CD4-positive, alpha-beta T cell treated with Interleukin-6 at 100 ng/mL for 8 hours (primary cell): Measurements from ENCODE around the gene LMCD1.

Experiments used
- DNase-seq: peaks from one replicate; pipeline ENCODE4 v3.0.0-alpha.2; 2020; ENCODE audit warnings: mixed read lengths, low spot score

The LMCD1 gene

DNA sequence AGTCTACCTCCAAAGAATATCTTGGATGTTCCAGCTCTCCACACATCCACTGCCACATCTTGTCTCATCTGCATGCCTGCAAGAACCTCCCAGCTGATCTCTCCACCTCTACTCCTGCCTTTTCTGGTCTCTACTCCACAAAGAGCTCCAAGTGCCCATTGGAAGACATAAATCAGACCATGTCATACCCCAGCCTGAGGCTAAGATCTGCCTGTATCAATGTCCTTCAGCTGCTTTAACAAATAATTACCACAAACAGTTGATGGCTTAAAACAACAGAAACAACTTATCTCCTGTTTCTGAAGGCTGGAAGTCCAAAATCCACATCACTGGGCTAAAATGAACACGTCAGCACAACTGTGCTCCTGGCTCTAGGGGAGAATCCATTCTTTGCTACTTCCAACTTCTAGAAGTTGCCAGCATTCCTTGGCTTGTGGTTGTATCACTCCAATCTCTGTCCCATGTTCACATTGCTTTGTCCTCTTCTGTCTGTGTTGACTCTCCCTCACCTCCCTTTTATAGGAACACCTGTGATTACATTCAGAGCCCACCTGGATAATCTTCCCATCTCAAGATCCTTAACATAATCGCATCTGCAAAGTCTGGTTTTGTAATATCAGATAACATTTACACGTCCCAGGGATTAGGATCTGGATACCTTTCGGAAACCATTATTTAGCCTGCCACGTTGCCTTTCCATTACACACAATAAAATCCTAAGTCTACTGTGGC, 17.0 kb upstream of the LMCD1 start:
- DNase-seq: no peak

DNA sequence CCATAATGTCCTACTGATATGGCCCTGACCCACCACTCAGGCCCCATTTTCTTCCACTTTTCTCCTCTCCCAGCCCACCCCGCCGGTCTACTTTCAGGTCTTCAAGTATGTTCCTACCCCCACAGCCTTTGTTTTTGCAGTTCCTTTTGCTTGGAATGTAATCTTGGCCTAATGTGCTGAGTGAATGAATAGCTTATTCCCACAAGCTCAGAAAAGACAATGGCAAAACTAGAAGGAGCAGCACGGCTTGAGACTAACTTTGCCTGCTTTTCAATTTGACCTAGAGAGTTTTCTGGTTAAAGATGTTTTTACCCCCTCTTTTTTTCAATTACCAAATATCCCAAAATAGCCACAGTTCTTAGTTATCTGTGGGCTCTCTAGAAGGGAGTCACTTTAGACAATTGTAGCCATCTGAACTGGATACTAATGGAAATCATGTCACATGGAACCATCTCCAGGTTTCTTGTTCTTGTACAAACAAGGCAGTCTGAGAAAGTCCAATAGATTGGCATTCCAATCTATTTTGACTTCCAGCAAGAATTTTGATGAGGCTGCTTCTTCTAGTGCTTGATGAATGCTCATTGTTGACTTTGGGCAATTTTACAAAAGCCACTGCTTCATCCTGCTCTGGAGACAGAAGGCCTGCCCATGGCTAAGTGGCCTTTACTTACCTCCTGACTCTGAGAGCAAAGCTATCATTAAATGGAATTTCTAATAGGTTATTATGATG, 16.3 kb upstream of the LMCD1 start:
- DNase-seq: no peak

DNA sequence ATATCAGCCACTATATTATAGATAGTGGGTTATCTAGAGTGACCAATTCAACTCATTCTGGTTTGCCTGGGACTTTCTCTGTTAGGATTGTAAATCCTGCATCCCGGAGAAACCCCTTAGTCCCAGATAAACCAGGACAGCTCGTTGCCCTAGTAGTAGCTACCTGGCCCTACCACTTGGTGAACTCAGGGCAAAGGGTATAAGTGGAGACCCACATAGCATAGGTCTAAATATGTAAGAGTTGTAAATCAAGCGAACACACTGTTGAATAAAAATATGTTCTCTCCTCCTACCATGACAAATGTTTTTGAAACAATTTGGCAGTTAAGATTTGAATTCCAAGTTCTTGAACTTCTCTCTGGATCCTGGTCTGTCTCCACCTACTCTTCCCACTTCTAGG, 15.7 kb upstream of the LMCD1 start:
- no peak for DNase-seq

DNA sequence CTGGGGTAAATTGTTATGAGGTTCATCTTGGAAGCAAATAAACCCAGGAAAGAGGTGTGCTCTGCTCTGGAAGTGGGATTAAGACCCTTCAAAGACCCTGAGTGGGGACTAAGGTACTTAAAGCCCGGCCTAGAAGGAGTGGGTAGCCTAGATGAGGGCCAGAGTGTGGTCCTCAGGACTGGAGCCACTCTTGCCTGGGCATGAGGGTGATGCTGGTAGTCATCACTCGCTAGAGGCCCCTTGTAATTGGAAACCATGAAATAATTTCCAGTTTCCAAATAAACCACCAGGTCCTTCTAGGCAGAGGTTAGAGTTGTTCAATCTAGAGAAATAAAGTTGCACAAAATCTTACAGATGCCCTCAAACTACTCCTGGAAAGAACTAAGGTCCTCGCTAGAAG, 15.2 kb upstream of the LMCD1 start:
- no peak for DNase-seq

DNA sequence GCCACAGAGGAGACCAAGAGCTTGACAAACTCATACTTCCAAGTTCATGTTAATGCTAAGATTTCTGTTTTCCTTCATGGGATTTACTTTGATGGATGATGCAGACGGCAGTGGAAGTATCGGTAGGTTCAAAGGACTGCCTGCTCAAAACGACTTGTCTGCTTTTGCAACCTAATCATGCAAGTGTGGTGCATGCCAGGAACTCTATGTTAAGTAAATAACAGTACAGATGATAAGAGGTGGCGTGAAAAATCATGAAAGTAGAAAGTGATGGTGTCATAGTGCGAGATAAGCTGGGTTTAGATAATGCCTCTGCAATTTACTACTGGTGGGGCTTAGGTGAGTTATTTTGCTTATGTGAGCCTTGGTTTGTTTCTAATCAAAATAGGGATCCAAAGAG, 14.7 kb upstream of the LMCD1 start:
- DNase-seq: no peak

DNA sequence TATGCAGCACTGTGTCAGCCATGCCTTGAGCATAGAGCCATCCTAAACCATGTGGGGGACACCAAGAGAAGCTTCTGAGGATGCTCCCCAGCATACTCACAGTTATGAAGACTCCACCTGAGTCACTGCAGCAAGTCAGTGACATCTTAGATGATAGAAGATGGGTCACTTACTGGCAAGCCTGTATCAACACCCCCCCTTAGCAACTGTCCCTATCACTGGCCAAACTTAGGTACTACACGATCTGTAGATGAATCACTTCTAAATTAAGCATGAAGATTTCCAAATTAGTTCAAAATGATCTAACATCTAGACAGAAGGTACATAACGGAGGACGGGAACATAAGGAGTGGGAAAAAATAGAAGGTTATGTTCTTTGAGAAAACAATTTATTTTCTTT, 13.2 kb upstream of the LMCD1 start:
- DNase-seq: no peak

DNA sequence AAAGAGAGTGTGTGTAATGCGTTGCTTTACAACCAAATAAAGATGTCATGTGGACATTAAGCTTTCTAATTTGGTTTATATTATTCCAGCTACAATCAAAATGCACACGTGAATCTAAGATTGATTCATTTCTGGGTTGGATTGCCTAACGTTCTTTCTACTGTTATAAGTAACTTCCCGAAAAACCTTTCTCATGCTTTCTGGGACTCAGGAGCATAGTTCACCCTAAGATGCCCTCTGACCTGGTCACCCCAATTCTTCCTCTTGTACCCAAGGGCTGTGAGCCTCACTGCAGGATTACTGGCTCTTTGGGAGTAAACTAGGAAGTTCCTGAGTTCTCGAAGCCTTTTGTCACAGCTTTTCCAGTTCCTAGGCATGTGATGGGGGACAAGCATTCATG, 12.7 kb upstream of the LMCD1 start:
- no peak for DNase-seq

DNA sequence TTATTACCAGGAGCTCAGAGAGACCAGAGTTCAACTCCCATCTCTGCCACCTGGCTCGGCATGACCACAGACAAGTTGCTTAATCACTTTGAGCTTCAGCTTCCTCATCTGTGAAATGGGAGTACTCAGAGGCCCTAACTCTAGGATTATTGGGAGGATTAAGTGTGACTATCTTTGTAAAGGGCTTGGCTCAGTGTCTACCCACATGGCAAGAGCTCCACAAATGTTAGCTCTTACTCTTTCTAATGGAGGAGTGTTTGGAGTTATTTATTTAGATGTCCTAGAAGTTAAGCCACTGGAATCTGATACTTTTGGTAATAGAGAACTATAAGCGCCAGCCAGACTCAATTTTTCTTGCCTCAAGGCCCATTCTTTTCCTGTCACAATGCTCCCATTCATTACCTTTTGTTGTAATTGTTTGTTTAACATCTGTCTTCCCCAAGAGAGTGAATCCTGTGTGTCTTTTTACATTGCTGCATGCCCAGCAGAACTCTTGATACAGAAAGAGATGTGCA, 12.3 kb upstream of the LMCD1 start:
- no peak for DNase-seq

DNA sequence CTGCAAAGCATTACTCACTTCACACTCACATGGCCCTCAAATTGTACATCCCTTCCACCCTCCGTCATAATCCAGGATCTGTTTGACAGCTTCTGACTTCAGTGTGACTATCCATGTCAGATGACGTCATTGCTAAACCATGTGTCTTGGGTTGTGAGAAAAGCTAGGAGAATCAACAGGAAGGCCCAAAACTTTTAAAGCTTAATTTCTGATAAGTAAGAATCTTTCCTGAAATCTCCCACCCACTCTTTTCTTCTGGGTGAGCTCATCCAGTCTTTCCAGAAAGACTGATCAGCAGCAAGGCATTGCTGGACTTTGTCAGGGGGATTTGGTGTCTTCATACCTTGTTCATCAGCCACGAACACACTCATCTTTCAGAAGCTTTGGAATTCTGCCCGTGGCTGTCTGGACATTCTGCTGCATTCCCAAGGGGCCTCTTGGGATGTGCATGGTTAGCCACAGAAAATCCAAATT, 11.5 kb upstream of the LMCD1 start:
- no peak for DNase-seq

DNA sequence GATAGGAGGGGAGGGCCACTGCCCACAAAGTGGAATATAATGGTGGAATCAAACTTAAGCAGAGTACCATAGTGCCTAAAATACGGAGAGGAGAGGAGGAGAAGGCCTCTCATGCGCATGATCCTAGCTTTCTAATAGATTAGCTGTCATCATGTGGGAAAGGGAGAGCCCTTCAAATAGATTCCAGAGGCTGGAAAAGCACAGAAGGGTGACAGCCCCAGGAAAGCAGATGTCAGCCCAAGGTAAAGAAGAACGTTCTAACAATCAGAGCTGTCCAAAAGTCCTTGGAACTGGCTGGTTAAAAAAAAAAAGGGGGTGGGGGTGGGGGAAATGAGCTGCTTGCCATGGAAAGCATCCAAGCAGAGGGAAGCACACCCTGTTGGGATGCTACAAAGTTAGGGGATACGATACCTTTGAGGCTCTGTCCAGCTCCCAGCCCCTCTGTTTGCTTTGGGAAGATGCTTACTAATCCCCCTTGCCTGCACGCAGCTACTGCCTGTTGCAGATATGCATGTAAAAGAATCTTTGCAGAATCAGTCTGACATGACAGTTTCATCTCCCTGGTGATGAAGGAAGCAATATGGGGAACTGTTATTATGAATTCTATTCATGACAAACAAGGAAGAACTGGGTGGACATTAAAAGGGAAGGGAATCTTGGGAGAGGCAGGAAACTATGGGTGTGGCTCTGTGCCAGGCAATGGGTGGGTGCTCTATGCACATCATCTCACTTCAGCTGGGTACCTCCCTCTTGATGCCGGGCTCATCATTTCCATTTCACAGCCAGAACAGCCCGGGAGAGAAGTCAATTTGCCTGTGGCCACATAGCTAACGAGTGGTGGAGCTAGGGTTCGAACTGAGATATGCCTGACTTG, 10.1 kb upstream of the LMCD1 start:
- no peak for DNase-seq

DNA sequence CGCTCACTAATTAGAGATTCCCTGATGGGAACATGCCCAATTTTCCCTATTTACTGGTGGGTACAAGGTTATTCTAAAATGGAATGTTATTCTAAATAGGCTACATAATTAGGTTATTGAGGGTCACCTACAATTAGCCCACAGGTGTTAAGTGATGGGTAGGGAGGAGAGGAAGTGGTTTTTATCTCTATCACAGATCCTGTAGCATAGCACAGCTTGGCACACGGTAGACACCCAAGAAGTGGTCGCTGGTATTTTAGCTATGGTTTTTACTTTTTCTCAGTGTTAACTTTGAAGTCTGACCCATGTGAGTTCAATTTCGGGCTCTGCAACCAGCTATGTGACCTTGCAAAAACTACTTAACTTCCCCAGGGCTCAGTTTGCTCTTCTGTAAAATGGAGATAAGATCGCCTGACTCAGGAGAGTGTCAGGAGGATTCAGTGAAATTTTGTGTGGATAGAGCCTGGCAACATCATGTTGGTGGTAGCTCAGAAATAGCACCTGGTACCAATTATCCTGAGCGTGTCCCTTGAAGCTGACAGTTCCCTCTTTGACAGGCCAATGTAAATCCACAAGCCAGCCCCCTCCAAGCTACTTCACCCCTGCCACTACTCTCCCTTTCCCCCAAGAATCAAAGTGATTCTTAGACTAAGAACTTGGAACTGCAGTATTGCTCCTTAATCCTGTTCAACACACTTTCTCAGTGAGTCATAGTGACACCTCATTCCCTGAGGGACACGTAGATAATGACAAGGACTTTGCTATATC, 8.7 kb upstream of the LMCD1 start:
- no peak for DNase-seq

DNA sequence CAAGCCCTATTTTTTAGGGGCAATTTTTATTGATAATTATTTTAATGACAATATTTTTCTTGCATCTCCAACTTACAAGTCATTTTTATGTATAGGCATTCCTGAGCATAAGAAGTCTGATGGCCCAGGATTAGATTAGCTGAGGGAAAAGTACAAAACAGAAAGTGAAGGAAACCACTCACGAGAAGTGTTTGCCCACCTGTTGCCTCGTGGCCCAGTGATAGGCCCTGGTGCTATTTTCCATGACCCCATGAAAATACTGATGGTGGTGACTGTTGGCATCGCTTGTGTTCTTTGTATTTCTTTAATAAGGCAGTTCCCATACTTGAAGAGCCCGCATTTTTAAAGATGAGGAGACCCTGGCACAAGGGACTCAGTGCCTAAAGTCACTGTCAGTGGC, 7.9 kb upstream of the LMCD1 start:
- DNase-seq: no peak

DNA sequence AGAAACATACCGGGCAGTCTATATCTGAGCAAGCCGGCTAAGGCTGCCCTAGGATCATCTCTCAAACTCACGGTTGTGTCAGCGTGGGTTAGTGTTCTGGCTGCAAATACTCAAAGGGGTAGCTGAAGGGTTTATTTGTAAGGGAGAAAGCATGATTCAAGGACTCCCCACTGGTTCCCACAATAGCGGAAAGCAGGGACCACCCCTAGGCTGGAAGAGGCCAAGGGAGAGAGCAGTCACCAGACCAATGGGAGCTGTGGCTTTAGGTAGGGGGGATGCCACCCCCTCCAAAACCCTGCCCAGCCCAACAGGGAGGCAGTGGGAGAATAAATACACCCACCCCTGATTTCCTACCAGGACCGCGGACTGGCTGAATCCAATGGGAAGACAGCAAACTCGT, 7.3 kb upstream of the LMCD1 start:
- no peak for DNase-seq

DNA sequence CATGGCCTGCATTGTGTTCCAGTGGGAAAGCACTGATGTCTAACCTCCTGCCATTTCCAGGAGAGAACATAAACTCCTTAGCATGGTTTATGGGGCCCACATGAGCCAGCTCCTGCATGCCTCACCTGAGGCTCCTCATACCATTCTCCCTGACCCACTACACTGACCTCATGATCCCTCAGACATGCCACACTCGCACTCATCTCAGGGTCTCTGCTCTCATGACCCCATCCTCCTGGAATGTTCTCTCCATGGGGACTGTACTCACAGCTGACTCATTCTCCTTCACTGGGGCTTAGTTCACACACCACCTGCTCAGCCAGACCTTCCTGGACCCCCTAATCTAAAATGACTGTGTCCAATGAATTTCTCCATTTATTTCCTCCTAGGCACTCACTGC, 4.0 kb upstream of the LMCD1 start:
- DNase-seq: no peak

DNA sequence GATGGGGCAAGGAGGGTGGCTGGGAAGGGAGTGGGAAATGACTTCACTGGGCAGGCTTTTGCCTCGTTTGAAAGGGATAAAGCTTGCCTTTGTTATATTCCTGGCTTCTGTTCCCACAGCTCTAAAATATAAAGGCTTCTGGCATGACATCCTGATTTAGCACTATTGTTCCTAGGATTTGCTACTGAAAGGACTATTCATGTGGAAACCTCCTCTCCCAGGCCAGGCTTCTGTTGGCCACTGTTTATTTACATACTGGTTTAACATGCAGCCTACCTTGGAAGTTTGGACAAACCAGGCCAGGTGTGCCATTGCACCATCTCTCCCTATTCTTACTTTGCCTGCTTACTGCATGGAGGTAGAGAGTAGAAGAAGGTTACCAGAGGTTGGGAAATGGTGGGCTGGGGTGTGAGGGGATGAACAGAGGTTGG, 2.4 kb upstream of the LMCD1 start:
- DNase-seq: no peak

DNA sequence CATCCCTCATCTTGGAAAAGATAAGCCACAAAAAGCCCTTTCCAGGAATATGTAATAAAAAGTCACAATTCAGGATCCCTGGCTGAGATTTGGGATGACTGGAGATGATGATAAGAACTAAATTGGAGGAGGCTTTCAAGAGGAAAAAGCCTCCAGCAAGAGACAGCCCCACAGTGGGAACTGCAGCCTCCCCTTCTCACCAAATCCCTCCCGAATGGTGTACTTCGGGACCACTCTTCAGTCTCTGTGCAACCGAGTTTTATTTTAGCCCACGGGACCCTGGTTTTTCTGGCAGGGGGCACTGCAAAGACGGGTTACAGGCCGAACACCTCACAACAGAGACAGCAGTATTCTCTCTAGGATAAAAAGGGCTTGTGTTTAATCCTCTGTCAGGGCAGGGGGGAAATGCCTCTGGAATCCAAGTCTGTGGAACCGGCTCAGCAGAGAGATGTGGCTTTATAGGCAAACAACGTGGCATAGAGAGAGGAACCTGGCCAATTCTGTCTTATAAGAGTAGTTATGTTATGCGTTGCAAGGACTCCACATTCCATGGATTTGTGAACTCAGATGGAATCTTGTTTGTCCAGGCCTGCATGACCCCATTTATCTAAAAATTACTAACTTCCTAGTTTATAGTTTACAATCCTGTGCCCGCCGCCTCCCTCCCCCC, 1.2 kb upstream of the LMCD1 start:
- no peak for DNase-seq

DNA sequence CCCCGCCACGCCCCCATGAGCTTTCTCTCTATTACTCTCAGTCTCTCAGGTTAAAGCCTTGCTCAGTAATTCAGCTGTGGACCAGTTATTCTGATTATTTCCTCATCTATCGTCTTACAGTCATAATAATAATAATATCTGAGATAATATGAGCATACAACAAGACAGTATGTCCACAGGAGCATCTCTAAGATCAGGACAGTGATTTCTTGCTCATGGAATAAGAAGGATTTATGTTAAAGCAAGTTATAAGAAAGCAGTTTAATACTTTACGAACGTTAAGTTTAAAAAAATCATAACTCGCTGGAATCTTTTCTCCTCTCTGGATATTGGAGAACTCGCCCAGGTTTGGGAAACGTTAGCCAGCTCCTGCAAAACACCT, 643 bp upstream of the LMCD1 start:
- no peak for DNase-seq

DNA sequence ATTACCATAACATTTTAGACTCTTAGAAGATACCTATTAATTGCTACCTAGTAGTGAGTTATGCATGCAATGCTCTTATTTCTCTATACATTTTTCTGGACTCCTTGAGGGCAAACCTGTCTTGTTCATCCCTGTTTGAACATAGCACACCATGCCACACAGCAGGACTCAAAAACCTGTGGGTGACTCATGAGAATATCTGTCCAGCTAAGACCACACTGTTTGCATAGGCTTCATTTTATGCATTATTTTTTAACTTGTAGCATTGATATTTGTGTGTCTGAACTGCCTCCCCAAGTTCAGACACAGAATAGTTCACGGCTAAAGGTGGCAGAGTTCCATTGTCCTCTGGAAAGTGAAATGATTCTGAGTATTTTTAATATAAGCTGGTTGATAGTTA, 1.8 kb downstream of the LMCD1 start:
- DNase-seq: no peak

DNA sequence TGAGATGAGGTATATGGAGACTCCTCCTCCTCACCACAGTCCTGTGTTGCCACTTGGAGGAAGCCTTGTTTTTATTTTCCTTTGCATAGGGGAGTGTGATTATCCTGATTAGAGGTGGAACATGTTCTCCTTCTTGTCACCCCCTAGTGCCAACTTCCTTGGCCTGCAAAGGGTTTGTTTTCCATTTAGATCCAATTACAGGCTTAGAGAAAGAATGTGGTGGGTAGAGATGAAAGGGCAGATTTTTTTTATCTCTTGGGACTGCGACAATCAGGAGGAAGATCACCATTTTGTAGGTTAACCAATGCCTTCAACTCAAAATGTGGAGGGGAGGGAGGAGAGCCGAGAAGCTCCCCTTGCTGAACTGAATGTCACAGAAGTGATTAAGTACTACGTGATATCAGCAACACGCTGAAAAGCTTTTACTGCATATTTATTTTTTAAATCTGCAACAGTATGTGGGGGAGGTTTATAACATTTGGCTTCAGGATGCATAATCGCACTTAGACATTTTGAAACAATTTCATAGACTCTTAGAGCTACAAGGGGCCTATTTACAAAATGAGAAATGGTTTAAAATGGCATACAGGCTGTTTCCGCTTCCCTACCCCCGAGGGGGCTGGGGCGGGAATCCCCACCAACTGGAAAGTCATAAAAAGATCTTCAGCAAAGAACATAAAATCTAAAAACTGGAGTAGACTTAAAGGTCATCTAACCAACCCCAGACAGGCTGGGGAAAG, 2.4 kb downstream of the LMCD1 start:
- no peak for DNase-seq

DNA sequence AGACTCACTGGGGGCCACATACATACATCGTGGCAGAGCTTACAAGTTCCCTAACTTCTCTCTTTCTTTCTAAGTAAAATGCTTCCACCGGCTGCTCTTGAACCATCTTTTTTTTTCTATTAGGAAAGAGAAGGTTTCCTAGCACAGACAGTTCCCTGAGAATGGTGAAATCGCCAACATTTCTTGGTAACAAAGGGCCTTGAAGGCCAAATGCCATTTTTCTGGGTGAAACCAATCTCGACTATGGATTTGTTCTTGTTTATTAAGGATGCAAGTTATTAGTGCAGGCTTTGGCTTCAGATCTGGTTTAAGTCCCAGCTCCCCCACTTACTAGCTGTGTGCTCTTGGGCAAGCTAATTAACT, 3.0 kb downstream of the LMCD1 start:
- no peak for DNase-seq

DNA sequence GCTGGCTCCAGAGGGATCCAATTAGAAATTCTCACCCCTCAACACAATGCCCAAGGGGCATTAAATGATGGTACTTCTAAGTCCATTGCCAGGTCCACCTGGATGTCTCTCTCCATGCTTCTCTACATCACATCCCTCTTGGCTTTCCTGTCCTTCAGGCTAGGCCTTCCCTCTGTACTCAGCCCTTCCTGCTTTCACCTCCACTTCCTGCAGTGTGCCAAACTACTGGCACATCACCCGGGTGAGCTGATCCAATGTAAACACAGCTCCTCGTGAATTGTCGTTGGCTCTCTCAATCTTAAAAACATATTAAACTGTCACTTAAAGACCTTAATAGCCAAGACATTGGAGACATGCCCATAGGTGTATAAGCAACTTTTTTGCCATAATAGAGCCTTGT, 4.0 kb downstream of the LMCD1 start:
- DNase-seq: no peak
